Right cardiac atrium (tissue), 5 donors: Measurements from ENCODE around the gene KDM4C. TPM values are rescaled to one million over a fixed set of nuclear protein-coding genes. Genes with fewer than 3 reads are reported as not detected.

Source experiments
- ATAC-seq, 2 donors: fragments of 200-7000 bp; cut with Tn5 transposase; one replicate each; pipeline versions ENCODE4 v1.8.0 to v1.9.1; 2020; ENCODE audit warnings: moderate library complexity in 2 of 2, mild to moderate bottlenecking in 1 of 2
- DNase-seq, 3 donors: peaks; one replicate each; pipeline ENCODE4 v3.0.0-alpha.2; 2020
- H3K27ac ChIP-seq: one replicate; pipeline ENCODE4 v1.5.1; 2013; ENCODE audit warnings: mild to moderate bottlenecking, low read length, control low read depth, moderate library complexity
- H3K27me3 ChIP-seq: one replicate; pipeline ENCODE4 v1.6.1; 2013; ENCODE audit not compliant: control insufficient read depth, insufficient read depth
- H3K4me1 ChIP-seq: one replicate; pipeline ENCODE4 v1.6.1; 2013; ENCODE audit warnings: low read length; ENCODE audit not compliant: control insufficient read depth, insufficient read depth
- H3K4me3 ChIP-seq: one replicate; pipeline ENCODE4 v1.5.1; 2013; ENCODE audit warnings: low read length, control low read depth
- H3K9me3 ChIP-seq: one replicate; pipeline ENCODE4 v1.6.1; 2013; ENCODE audit warnings: low read length; ENCODE audit not compliant: control insufficient read depth
- WGBS: extraction: QIAGEN DNeasy Blood & Tissue Kit; methylation state at CpG from one replicate; pipeline ENCODE4 v1.1.7; 2013; 5-methylcytosine and 5-hydroxymethylcytosine counted together
- intact Hi-C, 4 donors: fragments of 100-400 bp; cut with DNase I; formaldehyde crosslinking; loops; one replicate each; pipeline versions ENCODE4 v1.11.0 to v1.14.0; 2022 to 2023
- polyA plus RNA-seq: library from polyadenylated mRNA; stranded (reverse); fragments of 200-250 nt; gene quantifications from one replicate; pipeline ENCODE4 v1.2.3, GENCODE V29; 2013
- total RNA-seq, 4 donors: library from RNA; stranded (reverse); fragmentation: NEBNext Ultra II Directional; extraction: Animal tissue kit (Norgen Biotek cat#: 25700); gene quantifications; one replicate each; pipeline ENCODE4 v1.2.1, GENCODE V29; 2021
- donor health status: healthy with polysubstance abuse.
- donor health status: DM: no; HTN: yes; CAD: no.
- donor health status: DM: no; HTN: no; CAD: no.
- donor health status: DM: no; HTN: yes; CAD: no; lungs with severe emphysema.
- donor health status: DM: yes; HTN: yes; CAD: no.

The KDM4C gene
- total and polyA plus RNA-seq, 5 donors: 6.4 to 20.6 (median 17.1) TPM

GRCh38 chr9:6904371-6904770 is 146.6 kb downstream of the KDM4C start:
- DNase-seq (no peak), ATAC-seq (no peak)
- Histone ChIP-seq H3K9me3 (no peaks in the 10 kb centered on the region), H3K4me3 (no peak overlapping the region), H3K4me1 (no peaks in the 10 kb centered on the region), H3K27ac (no peak overlapping the region), H3K27me3 (no peaks in the 10 kb centered on the region)
- 95% methylated on average over 2 of the region's 2 CpGs for WGBS
- intact Hi-C loops: no loop called here

- Histone ChIP-seq H3K9me3 (no peaks in the 10 kb centered on the region), H3K27me3 (no peaks in the 10 kb centered on the region), H3K27ac (no peak overlapping the region), H3K4me3 (no peak overlapping the region), H3K4me1 (no peaks in the 10 kb centered on the region)
- no peak for DNase-seq
- intact Hi-C loops: no loop called here
- 85% methylated on average over 6 of the region's 6 CpGs for WGBS
- ATAC-seq: no peak
Observed at GRCh38 chr9:6905850-6906375, 148.1 kb downstream of the KDM4C start.

GRCh38 chr9:6907772-6908381 is 150.1 kb downstream of the KDM4C start:
- ATAC-seq: no peak
- Histone ChIP-seq H3K27me3 (no peaks in the 10 kb centered on the region), H3K4me3 (no peak overlapping the region), H3K9me3 (no peaks in the 10 kb centered on the region), H3K4me1 (peaks cover 7% of the 10 kb centered on the region), H3K27ac (no peak overlapping the region)
- 84% methylated on average over 4 of the region's 4 CpGs for WGBS
- no peak for DNase-seq
- intact Hi-C loops: no loop called here

GRCh38 chr9:6909181-6909580 is 151.4 kb downstream of the KDM4C start:
- 83% methylated on average over 1 of the region's 1 CpG for WGBS
- no peak for ATAC-seq
- peaks cover 9% of the 10 kb centered on the region for H3K4me1 ChIP-seq
- no peak overlapping the region for H3K27ac ChIP-seq
- intact Hi-C loops: no loop called here
- H3K27me3 ChIP-seq: no peaks in the 10 kb centered on the region
- no peaks in the 10 kb centered on the region for H3K9me3 ChIP-seq
- no peak overlapping the region for H3K4me3 ChIP-seq
- DNase-seq: no peak

GRCh38 chr9:6910032-6910431 is 152.3 kb downstream of the KDM4C start:
- Histone ChIP-seq H3K4me1 (peaks cover 9% of the 10 kb centered on the region), H3K4me3 (no peak overlapping the region), H3K27ac (no peak overlapping the region), H3K9me3 (no peaks in the 10 kb centered on the region), H3K27me3 (no peaks in the 10 kb centered on the region)
- ATAC-seq: no peak
- DNase-seq: no peak
- intact Hi-C loops: no loop called here
- WGBS: 52% methylated on average over 2 of the region's 2 CpGs

GRCh38 chr9:6910497-6910896 is 152.7 kb downstream of the KDM4C start:
- no peak overlapping the region for H3K27ac ChIP-seq
- ATAC-seq (no peak), DNase-seq (no peak)
- intact Hi-C loops: no loop called here
- H3K27me3 ChIP-seq: no peaks in the 10 kb centered on the region
- no peak overlapping the region for H3K4me3 ChIP-seq
- peaks cover 9% of the 10 kb centered on the region for H3K4me1 ChIP-seq
- WGBS: 87% methylated on average over 3 of the region's 3 CpGs
- H3K9me3 ChIP-seq: no peaks in the 10 kb centered on the region

- WGBS: 65% methylated on average over 3 of the region's 3 CpGs
- H3K27me3 ChIP-seq: no peaks in the 10 kb centered on the region
- no peaks in the 10 kb centered on the region for H3K9me3 ChIP-seq
- H3K4me3 ChIP-seq: no peak overlapping the region
- H3K4me1 ChIP-seq: peaks cover 9% of the 10 kb centered on the region
- ATAC-seq: peak in 1 of 2 donors; percentile 20
- no peak overlapping the region for H3K27ac ChIP-seq
- no peak for DNase-seq
- intact Hi-C loops: no loop called here
Observed at GRCh38 chr9:6911901-6912638, 154.3 kb downstream of the KDM4C start.

GRCh38 chr9:6915635-6916034 is 157.9 kb downstream of the KDM4C start:
- intact Hi-C loops: no loop called here
- WGBS: 68% methylated on average over 4 of the region's 4 CpGs

GRCh38 chr9:6917162-6917561 is 159.4 kb downstream of the KDM4C start:
- Histone ChIP-seq H3K27me3 (no peaks in the 10 kb centered on the region), H3K9me3 (no peaks in the 10 kb centered on the region), H3K27ac (no peak overlapping the region), H3K4me1 (peaks cover 3% of the 10 kb centered on the region), H3K4me3 (no peak overlapping the region)
- intact Hi-C loops: no loop called here
- ATAC-seq (no peak), DNase-seq (no peak)

More at GRCh38 chr9:6915635-6916034, 157.9 kb downstream of the KDM4C start:
- no peak for ATAC-seq
- Histone ChIP-seq H3K9me3 (no peaks in the 10 kb centered on the region), H3K27me3 (no peaks in the 10 kb centered on the region), H3K27ac (no peak overlapping the region), H3K4me3 (no peak overlapping the region), H3K4me1 (peaks cover 9% of the 10 kb centered on the region)
- DNase-seq: no peak

GRCh38 chr9:6920041-6920440 is 162.3 kb downstream of the KDM4C start:
- no peak for ATAC-seq
- H3K4me3 ChIP-seq: no peak overlapping the region
- intact Hi-C loops: loop anchor here in 1 of 4 donors (10.0 kb wide), 1 partner anchor 85 kb away; no protein-coding TSS in a partner anchor
- H3K4me1 ChIP-seq: peaks cover 3% of the 10 kb centered on the region
- no peaks in the 10 kb centered on the region for H3K27me3 ChIP-seq
- DNase-seq: no peak
- H3K27ac ChIP-seq: no peak overlapping the region
- H3K9me3 ChIP-seq: no peaks in the 10 kb centered on the region

GRCh38 chr9:6921315-6921714 is 163.5 kb downstream of the KDM4C start:
- H3K4me1 ChIP-seq: peaks cover 3% of the 10 kb centered on the region
- H3K4me3 ChIP-seq: no peak overlapping the region
- WGBS: 89% methylated on average over 5 of the region's 5 CpGs
- no peaks in the 10 kb centered on the region for H3K9me3 ChIP-seq
- DNase-seq: no peak
- H3K27me3 ChIP-seq: no peaks in the 10 kb centered on the region
- intact Hi-C loops: loop anchor here in 1 of 4 donors (10.0 kb wide), 1 partner anchor 83 kb away; no protein-coding TSS in a partner anchor
- no peak overlapping the region for H3K27ac ChIP-seq
- ATAC-seq: no peak
